Parathyroid adenoma (tissue), 2 donors: Measurements from ENCODE around the gene NLGN1.

Experiments used
- H2AFZ ChIP-seq: fragments of 300-600 bp; sonication (generic); one replicate; pipeline ENCODE4 v1.7.0; 2017; ENCODE audit warnings: antibody characterized with exemption, mild to moderate bottlenecking
- H3K27ac ChIP-seq: fragments of 300-600 bp; sonication (generic); one replicate; pipeline ENCODE4 v1.7.0; 2017
- H3K27me3 ChIP-seq: fragments of 300-600 bp; sonication (generic); one replicate; pipeline ENCODE4 v1.7.0; 2017; ENCODE audit warnings: low read length; ENCODE audit not compliant: control insufficient read depth, insufficient read depth
- H3K36me3 ChIP-seq: fragments of 300-600 bp; sonication (generic); one replicate; pipeline ENCODE4 v1.7.0; 2017; ENCODE audit warnings: low read length; ENCODE audit not compliant: control insufficient read depth, insufficient read depth
- H3K4me1 ChIP-seq: fragments of 300-600 bp; sonication (generic); one replicate; pipeline ENCODE4 v1.7.0; 2017; ENCODE audit warnings: control low read depth
- H3K4me2 ChIP-seq: fragments of 300-600 bp; sonication (generic); one replicate; pipeline ENCODE4 v1.7.0; 2017; ENCODE audit warnings: low read length
- H3K4me3 ChIP-seq: fragments of 300-600 bp; sonication (generic); one replicate; pipeline ENCODE4 v1.7.0; 2017; ENCODE audit warnings: low read depth, low read length
- H3K79me2 ChIP-seq: fragments of 300-600 bp; sonication (generic); one replicate; pipeline ENCODE4 v1.7.0; 2017; ENCODE audit warnings: control low read depth
- H3K9ac ChIP-seq: fragments of 300-600 bp; sonication (generic); one replicate; pipeline ENCODE4 v1.7.0; 2017; ENCODE audit warnings: mild to moderate bottlenecking
- H3K9me3 ChIP-seq: fragments of 300-600 bp; sonication (generic); one replicate; pipeline ENCODE4 v1.7.0; 2017; ENCODE audit warnings: low read length; ENCODE audit not compliant: control insufficient read depth
- CTCF ChIP-seq: fragments of 300-600 bp; sonication (generic); IDR thresholded peaks from one replicate; pipeline ENCODE4 v1.7.0; 2017; ENCODE audit warnings: antibody characterized with exemption, mild to moderate bottlenecking
- donor health status: primary hyperparathyroidism.

NLGN1 gene

GRCh38 chr3:174335324-174335723 is 937.8 kb downstream of the NLGN1 start:
- Histone ChIP-seq H3K79me2 (no peaks in the 10 kb centered on the region), H2AFZ (no peak overlapping the region), H3K9me3 (no peaks in the 10 kb centered on the region), H3K36me3 (no peaks in the 10 kb centered on the region), H3K4me3 (no peak overlapping the region), H3K9ac (no peak overlapping the region), H3K27ac (no peak overlapping the region), H3K4me2 (no peak overlapping the region), H3K4me1 (no peaks in the 10 kb centered on the region), H3K27me3 (no peaks in the 10 kb centered on the region)
- no peak for TF ChIP-seq CTCF

DNA sequence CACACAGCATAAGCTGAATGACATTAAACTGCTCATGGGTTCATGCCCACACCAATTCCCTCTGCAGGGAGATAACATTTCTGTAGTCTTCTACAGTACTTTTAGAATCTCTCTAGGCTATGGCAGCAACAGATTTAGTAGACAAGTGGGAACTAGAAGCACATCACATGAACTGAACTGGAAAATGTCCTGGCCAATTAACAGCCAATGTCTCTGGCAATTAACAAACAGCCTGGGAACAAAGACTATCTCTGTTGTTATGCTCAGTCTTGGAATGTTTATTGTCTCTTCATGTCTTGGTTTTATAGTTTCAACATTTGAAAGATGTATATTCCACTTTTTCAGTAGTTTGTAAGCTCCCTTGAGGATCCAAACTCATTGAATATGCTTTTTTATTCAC is 938.4 kb downstream of the NLGN1 start:
- no peak for TF ChIP-seq CTCF
- H3K79me2 ChIP-seq, result no peaks in the 10 kb centered on the region
- no peaks in the 10 kb centered on the region for H3K27me3 ChIP-seq
- H2AFZ ChIP-seq, result no peak overlapping the region
- no peaks in the 10 kb centered on the region for H3K36me3 ChIP-seq
- H3K4me3 ChIP-seq, result no peak overlapping the region
- H3K4me1 ChIP-seq, result no peaks in the 10 kb centered on the region
- H3K27ac ChIP-seq, result no peak overlapping the region
- peak overlapping the region; percentile 7 for H3K4me2 ChIP-seq
- no peak overlapping the region for H3K9ac ChIP-seq
- H3K9me3 ChIP-seq, result no peaks in the 10 kb centered on the region
